NCI-H2227 (cell line): ENCODE measurements around the gene DHRSX.
"Not testable (repeated sequence)": the region's sequence is repeated elsewhere in the genome, so short reads cannot be mapped to it uniquely, and the experiment has no call there.

Source experiments
- DNase-seq: peaks from one replicate; lab custom pipeline; 2025; ENCODE audit not compliant: unreplicated experiment; lab: John Stamatoyannopoulos, UW

The DHRSX gene

DNA sequence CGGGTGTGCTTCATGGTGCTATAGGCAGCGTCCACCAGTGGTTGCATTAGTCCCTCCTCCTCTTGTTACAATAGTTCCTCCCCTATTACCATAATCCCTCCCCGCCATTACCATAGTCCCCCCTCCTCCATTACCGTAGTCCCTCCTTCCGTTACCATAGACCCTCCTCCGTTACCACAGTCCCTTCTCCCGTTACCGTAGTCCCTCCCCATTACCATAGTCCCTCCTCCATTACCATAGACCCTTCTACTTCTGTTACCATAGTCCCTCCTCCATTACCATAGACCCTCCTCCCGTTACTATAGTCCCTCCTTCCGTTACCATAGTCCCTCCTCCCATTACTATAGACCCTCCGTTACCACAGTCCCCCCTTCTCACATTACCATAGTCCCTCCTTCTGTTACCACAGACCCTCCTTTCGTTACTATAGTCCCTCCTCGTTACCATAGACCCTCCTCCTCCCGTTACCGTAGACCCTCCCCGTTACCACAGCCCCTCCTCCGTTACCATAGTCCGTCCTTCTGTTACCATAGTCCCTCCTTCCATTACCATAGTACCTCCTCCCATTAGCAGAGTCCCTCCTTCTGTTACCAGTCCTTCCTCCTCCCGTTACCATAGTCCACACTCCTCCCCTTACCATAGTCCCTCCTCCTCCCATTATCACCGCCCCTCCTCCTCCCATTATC is 129.6 kb downstream of the DHRSX start:
- DNase-seq: no peak

GRCh38 chrX:2370456-2370855 is 130.3 kb downstream of the DHRSX start:
- DNase-seq: no peak

- no peak for DNase-seq
These were observed 131.6 kb downstream of the DHRSX start for GRCh38 chrX:2369206-2369605.

GRCh38 chrX:2360731-2361130 is 140.0 kb downstream of the DHRSX start:
- no peak for DNase-seq

- DNase-seq: not testable (repeated sequence)
These were observed 141.3 kb downstream of the DHRSX start for GRCh38 chrX:2359522-2359921.

DNA sequence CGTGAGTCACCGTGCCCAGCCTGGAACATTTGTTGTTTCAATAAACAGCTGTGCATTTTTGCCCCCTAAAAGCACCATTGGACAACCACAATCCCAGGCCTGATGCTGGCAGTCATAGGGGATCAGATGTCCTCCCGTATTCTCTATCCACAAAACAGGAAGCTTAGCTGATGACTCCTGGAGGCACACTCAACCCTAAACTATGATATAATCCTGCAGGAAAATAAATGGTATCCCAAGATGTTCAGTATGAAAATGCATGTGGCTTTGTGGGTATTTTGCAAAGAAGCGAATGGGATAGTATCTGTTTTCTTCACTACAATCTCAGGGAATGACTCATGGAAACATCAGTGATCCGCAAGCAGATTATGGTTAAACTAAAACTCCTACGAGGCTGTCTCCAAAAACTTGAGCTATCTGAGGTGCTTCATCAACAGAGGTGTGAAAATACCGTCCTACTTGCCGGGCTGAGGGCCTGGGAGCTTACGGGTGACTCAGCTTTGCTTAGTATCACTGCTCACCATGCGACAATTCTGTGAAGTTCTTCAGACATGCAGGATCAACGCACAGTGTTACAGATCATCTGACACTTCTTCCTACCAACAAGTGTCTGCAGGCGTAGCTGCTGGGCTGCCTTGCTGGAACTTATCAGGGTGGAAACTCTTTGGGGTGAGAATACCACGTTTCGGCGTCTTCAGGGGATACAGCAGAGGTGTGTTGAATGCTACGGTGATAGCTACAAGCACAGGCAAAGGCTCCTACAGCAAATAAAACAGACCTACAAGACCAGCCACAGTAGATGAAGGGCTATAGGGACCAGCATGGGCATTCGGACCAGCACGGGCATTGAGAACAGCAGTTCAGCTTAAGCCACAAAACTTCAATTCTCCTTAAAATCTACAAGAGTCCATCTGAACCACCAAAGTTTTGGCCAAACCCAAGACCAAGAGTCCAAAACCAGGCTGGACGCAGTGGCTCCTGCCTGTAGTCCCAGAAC is 148.5 kb downstream of the DHRSX start:
- no peak for DNase-seq

DNA sequence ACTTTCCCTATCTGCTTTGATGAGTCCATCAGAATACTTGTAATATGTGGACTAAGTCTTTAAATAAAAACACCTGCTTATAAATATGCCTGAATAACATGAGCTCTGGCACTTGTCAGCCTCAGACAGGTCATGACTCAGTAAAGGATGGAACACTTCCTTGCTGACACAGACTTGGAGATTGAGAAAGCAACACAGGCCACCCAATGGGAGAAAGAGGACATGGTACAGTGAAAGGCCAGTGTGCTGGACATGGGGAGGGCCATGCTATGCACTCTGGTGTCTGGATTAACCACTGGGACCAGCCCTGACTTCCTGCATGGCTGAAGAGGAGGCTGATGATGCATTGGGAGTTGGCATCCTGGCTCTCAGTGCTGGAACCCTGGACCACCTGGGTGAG is 149.5 kb downstream of the DHRSX start:
- DNase-seq: no peak

- DNase-seq: not testable (repeated sequence)
These were observed 150.1 kb downstream of the DHRSX start for GRCh38 chrX:2350703-2351102.

GRCh38 chrX:2350036-2350435 is 150.7 kb downstream of the DHRSX start:
- not testable (repeated sequence) for DNase-seq

GRCh38 chrX:2348211-2348610 is 152.6 kb downstream of the DHRSX start:
- no peak for DNase-seq

DNA sequence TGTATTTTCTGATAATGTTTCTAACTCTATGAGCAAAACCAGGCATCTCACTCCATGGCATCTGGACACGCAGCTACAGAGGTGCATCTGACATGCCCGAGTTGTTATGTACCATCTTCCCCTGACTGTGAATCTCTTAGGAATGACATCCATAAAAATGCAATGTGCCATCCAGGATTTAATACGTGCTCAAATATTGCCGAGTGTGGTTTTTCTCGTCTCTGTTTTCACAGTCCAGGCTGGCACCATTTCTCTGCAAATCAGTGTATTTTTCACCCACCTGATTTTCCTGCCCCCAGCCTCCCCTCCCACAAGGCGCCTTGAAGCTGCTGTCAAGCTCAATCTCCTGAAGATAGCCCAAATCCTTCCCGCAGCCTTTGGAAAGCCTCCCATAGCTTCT is 154.6 kb downstream of the DHRSX start:
- no peak for DNase-seq

GRCh38 chrX:2345562-2345961 is 155.2 kb downstream of the DHRSX start:
- no peak for DNase-seq

GRCh38 chrX:2343413-2343812 is 157.4 kb downstream of the DHRSX start:
- DNase-seq: no peak

- no peak for DNase-seq
These were observed 157.9 kb downstream of the DHRSX start for GRCh38 chrX:2342874-2343273.

DNA sequence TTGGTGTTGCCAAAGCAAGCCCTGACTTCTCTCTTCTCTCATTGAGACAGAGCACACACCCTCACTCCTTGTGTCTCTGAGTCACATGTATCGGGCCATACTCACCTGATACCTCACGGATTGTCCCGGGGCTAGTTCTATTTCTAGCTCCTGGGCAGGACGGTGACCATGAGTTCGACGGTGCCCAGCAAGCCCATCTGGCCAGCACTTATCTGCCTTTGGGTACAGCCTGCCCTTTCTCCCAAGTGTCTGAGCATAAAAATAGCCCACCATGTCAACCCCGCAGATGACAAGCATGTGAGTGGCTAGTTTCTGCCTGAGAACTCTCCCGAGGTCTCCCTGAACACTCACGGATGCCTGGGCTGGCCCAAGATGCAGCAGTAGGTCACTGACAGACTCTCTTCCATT is 158.5 kb downstream of the DHRSX start:
- DNase-seq: no peak

DNA sequence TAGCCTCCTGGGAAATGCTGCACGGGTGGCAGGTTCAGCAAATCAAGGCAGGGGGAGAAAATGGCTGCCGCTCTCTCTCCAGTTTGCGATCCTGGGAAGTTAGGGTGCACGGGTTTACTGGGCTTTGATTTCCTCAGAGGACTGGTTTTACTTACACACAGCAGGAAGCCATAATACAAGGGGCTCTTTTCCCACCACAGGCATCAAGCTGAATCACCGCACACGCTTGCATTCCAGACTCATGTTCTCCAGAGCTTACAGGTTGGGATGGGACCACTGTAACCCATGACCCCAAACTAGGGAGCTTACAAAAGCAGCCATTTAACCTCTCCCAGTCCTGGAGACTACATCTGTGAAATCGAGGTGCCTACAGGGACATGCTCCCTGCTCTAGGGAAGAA is 159.8 kb downstream of the DHRSX start:
- no peak for DNase-seq

GRCh38 chrX:2336181-2336580 is 164.6 kb downstream of the DHRSX start:
- DNase-seq: no peak

- DNase-seq: no peak
These were observed 166.5 kb downstream of the DHRSX start for GRCh38 chrX:2334237-2334636.

- DNase-seq: no peak
These were observed 168.5 kb downstream of the DHRSX start for GRCh38 chrX:2332252-2332651.

GRCh38 chrX:2330910-2331309 is 169.9 kb downstream of the DHRSX start:
- DNase-seq: no peak

DNA sequence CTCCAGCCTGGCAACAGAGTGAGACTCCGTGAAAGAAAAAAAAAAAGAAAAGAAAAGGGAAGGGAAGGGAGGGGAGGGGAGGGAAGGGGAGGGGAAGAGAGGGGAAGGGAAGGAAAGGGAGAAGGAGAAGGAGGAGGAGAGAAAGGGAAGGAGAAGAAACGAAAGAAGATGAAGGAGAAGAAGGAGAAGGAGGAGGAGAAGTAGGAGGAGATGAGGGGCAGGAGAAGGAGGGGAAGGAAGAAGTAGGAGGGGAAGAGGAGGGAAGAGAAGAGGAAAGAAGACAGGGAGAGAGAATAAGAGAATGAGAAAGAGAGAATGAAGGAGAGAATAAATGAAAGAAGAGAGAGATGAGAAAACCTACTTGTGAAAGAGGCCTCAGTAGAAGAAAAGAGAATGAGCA is 170.3 kb downstream of the DHRSX start:
- no peak for DNase-seq

GRCh38 chrX:2327423-2327822 is 173.4 kb downstream of the DHRSX start:
- DNase-seq: no peak
